GM12878 (cell line): ENCODE data around the gene IQCH. TPM values are rescaled to one million over a fixed set of nuclear protein-coding genes. Genes with fewer than 3 reads are reported as not detected.

Experiments used
- ATAC-seq: fragments of 200-7000 bp; cut with Tn5 transposase; 3 replicates; pipeline ENCODE4 v1.9.1; 2020; ENCODE audit warnings: mild to moderate bottlenecking, moderate library complexity
- BruUV-seq: library from RNA; stranded (reverse); fragments of 400-500 nt; replicated peaks from 2 replicates; lab custom pipeline; 2021; lab: Mats Ljungman, UMichigan
- CTCF ChIA-PET: fragments of 300-600 bp; sonication (Branson Sonifier 250); formaldehyde crosslinking; extraction: SDS; loops from one replicate; lab custom pipeline; 2021; ENCODE audit warnings: inconsistent platforms; lab: Yijun Ruan, JAX
- POLR2A ChIA-PET: fragments of 350-600 bp; formaldehyde crosslinking; extraction: SDS; loops from one replicate; lab custom pipeline; 2021; ENCODE audit warnings: inconsistent platforms; lab: Charles Lee
- RAD21 ChIA-PET: fragments of 300-600 bp; sonication (Branson Sonifier 250); formaldehyde crosslinking; loops from one replicate; lab custom pipeline; 2023; ENCODE audit warnings: antibody characterized with exemption; ENCODE audit not compliant: unreplicated experiment; lab: Charles Lee
- SMC1A ChIA-PET: fragments of 300-600 bp; sonication (Branson Sonifier 250); formaldehyde crosslinking; loops from one replicate; lab custom pipeline; 2023; ENCODE audit not compliant: unreplicated experiment, uncharacterized antibody; lab: Charles Lee
- DNase-seq: peaks from one replicate; pipeline ENCODE4 v3.0.0-alpha.2; 2011; ENCODE audit warnings: low read depth, low spot score
- FAIRE-seq: peaks from 3 replicates; lab custom pipeline; 2011; peaks lifted over from hg19 to GRCh38; lab: Jason Lieb, UNC
- H2AFZ ChIP-seq: 2 replicates; pipeline ENCODE4 v1.6.0; 2011; ENCODE audit warnings: low read depth, low read length, control low read depth; ENCODE audit not compliant: control insufficient read depth
- H3K27ac ChIP-seq: 2 replicates; pipeline ENCODE4 v1.5.1; 2011; ENCODE audit warnings: control low read depth; ENCODE audit not compliant: control insufficient read depth, insufficient read depth
- H3K27me3 ChIP-seq, 2 experiments: replicated peaks in 1 of 2; 2 replicates each; pipeline versions ENCODE4 v1.6.0 to v1.6.1; 2011; ENCODE audit warnings: low read length in 1 of 2; ENCODE audit not compliant: control insufficient read depth in 2 of 2, insufficient read depth in 2 of 2
- H3K36me3 ChIP-seq, 2 experiments: 2 replicates each; pipeline ENCODE4 v1.5.1; 2011; ENCODE audit warnings: low read length in 1 of 2; ENCODE audit not compliant: control insufficient read depth in 2 of 2, insufficient read depth in 2 of 2
- H3K4me1 ChIP-seq: 2 replicates; pipeline ENCODE4 v1.6.1; 2011; ENCODE audit warnings: mild to moderate bottlenecking, low read length, moderate library complexity, mixed read lengths; ENCODE audit not compliant: control insufficient read depth, insufficient read depth
- H3K4me2 ChIP-seq: 2 replicates; pipeline ENCODE4 v1.6.0; 2011; ENCODE audit warnings: control low read depth; ENCODE audit not compliant: control insufficient read depth, insufficient read depth
- H3K4me3 ChIP-seq: fragments of 200-600 bp; sonication (generic); 2 replicates; pipeline ENCODE4 v1.5.1; 2016
- H3K79me2 ChIP-seq: 2 replicates; pipeline ENCODE4 v1.6.0; 2011; ENCODE audit warnings: low read length; ENCODE audit not compliant: control insufficient read depth, insufficient read depth
- H3K9ac ChIP-seq: 2 replicates; pipeline ENCODE4 v1.8.0; 2011; ENCODE audit warnings: low read length, control low read depth, mixed read lengths; ENCODE audit not compliant: control insufficient read depth, insufficient read depth
- H3K9me3 ChIP-seq: replicated peaks from 3 replicates; pipeline ENCODE4 v1.5.1; 2011; ENCODE audit warnings: mild to moderate bottlenecking, low read length; ENCODE audit not compliant: control insufficient read depth, insufficient read depth
- H4K20me1 ChIP-seq: 2 replicates; pipeline ENCODE4 v1.6.0; 2011; ENCODE audit not compliant: control insufficient read depth, insufficient read depth
- CBFB ChIP-seq: IDR thresholded peaks from 2 replicates; pipeline ENCODE4 v1.6.1; 2016; ENCODE audit warnings: antibody characterized with exemption, low read depth
- HDAC6 ChIP-seq: fragments of 200-600 bp; sonication (generic); IDR thresholded peaks from one replicate; pipeline ENCODE4 v1.8.0; 2017; ENCODE audit warnings: antibody characterized with exemption; ENCODE audit not compliant: unreplicated experiment
- IRF4 ChIP-seq: IDR thresholded peaks from 2 replicates; pipeline ENCODE4 v1.6.1; 2011; ENCODE audit warnings: low read depth, low read length
- MEF2A ChIP-seq: IDR thresholded peaks from 2 replicates; pipeline ENCODE4 v1.6.1; 2011; ENCODE audit warnings: low read depth, mild to moderate bottlenecking, low read length, moderate library complexity; ENCODE audit not compliant: insufficient read depth
- MTA3 ChIP-seq: IDR thresholded peaks from 2 replicates; pipeline ENCODE4 v1.6.1; 2012; ENCODE audit warnings: low read length, inconsistent platforms, borderline replicate concordance
- NR2F1 ChIP-seq: fragments of 450-650 bp; conservative IDR thresholded peaks from 2 replicates; pipeline ENCODE4 v1.6.1; 2017; ENCODE audit warnings: mild to moderate bottlenecking
- SIN3A ChIP-seq: IDR thresholded peaks from 2 replicates; pipeline ENCODE4 v1.6.1; 2012; ENCODE audit warnings: low read depth, low read length, improper control_type of control experiment
- SKIL ChIP-seq: fragments of 450-650 bp; IDR thresholded peaks from 2 replicates; pipeline ENCODE4 v1.6.1; 2017; ENCODE audit warnings: mild to moderate bottlenecking, low read depth, inconsistent platforms; ENCODE audit not compliant: poor library complexity, severe bottlenecking
- ZBTB4 ChIP-seq: fragments of 450-650 bp; formaldehyde crosslinking; IDR thresholded peaks from 2 replicates; pipeline ENCODE4 v1.4.0; 2022; ENCODE audit warnings: mild to moderate bottlenecking, moderate library complexity
- WGBS: methylation state at CpG from one replicate; pipeline ENCODE4 v1.1.6; 2016; ENCODE audit warnings: low lambda C conversion rate; ENCODE audit not compliant: insufficient replicate concordance, insufficient coverage; ENCODE audit errors: missing lambda C conversion rate; 5-methylcytosine and 5-hydroxymethylcytosine counted together
- in situ Hi-C: fragments of 300-500 bp; cut with MboI; formaldehyde crosslinking; loops from 9 replicates; pipeline ENCODE4 v1.14.3; 2018; ENCODE audit warnings: mixed read lengths
- intact Hi-C: fragments of 100-400 bp; cut with micrococcal nuclease; formaldehyde crosslinking; loops from one replicate; pipeline ENCODE4 v1.14.2; 2022; ENCODE audit not compliant: unreplicated experiment
- polyA plus RNA-seq, 11 experiments: library from polyadenylated mRNA; depleted of rRNA in 4 of 11; unstranded in 6 of 11; stranded (reverse) in 5 of 11; fragments of >200 nt; fragmentation: Nextera tagmentation in 4 of 11; fragmentation: Illumina TruSeq in 1 of 11; extraction: Ambion mirVana in 4 of 11; extraction: Trizol in 1 of 11; gene quantifications; 1 replicate in 1 of 11; 2 replicates in 10 of 11; pipeline versions ENCODE4 v1.2.1 to v1.2.3, GENCODE V29; 2011 to 2016; ENCODE audit warnings: inconsistent platforms in 2 of 11, missing spikeins in 2 of 11, low read depth in 1 of 11
- total RNA-seq, 4 experiments: library from RNA; depleted of rRNA in 3 of 4; stranded (reverse); fragments of >200 nt in 3 of 4; fragmentation: Illumina TruSeq in 1 of 4; extraction: Trizol in 1 of 4; gene quantifications; 2 replicates each; pipeline versions ENCODE4 v1.2.1 to v1.2.3, GENCODE V29; 2013 to 2021
- TF ChIP-seq, protein P1 (sequence below): fragments of 450-650 bp; IDR thresholded peaks from 2 replicates; pipeline ENCODE4 v1.6.1; 2017; ENCODE audit warnings: mild to moderate bottlenecking

Gene IQCH
- total and polyA plus RNA-seq, 10 of the 15 experiments (the other 5 are each of a cell fraction or from before 2014, with no cell fraction given): 0.29 to 1.3 (median 0.99) TPM

- no peak overlapping the region for H3K4me2 ChIP-seq
- DNase-seq (no peak), ATAC-seq (no peak), FAIRE-seq (no peak)
- in situ Hi-C loops (no loop called here), intact Hi-C loops (no loop called here)
- RAD21 ChIA-PET: no interaction called here
- no peaks in the 10 kb centered on the region for H4K20me1 ChIP-seq
- H3K36me3 ChIP-seq: no peaks in the 10 kb centered on the region
- BruUV-seq: no TSS peak
- no peak overlapping the region for H3K4me3 ChIP-seq
- H3K9ac ChIP-seq: no peak overlapping the region
- H3K4me1 ChIP-seq: no peaks in the 10 kb centered on the region
- H3K79me2 ChIP-seq: no peaks in the 10 kb centered on the region
- CTCF ChIA-PET: interaction anchor here (0.6 to 1.9 kb wide), 2 partner anchors 97 to 502 kb away, joined by 4 to 6 read pairs; no protein-coding TSS in a partner anchor
- H3K9me3 ChIP-seq: no peaks in the 10 kb centered on the region
- 18% methylated on average over 2 of the region's 2 CpGs for WGBS
- H3K27ac ChIP-seq: no peak overlapping the region
- H2AFZ ChIP-seq: no peak overlapping the region
- POLR2A ChIA-PET: interaction anchor here (0.6 kb wide), 1 partner anchor 11 kb away, joined by 3 read pairs; no protein-coding TSS in a partner anchor
- SMC1A ChIA-PET: no interaction called here
- TF ChIP-seq SIN3A (no peak), IRF4 (no peak), MTA3 (no peak), MEF2A (no peak), NR2F1 (no peak), CBFB (no peak), HDAC6 (no peak), ZBTB4 (CRISPR knock-in tag) (no peak), SKIL (no peak)
- TF ChIP-seq, protein P1, sequence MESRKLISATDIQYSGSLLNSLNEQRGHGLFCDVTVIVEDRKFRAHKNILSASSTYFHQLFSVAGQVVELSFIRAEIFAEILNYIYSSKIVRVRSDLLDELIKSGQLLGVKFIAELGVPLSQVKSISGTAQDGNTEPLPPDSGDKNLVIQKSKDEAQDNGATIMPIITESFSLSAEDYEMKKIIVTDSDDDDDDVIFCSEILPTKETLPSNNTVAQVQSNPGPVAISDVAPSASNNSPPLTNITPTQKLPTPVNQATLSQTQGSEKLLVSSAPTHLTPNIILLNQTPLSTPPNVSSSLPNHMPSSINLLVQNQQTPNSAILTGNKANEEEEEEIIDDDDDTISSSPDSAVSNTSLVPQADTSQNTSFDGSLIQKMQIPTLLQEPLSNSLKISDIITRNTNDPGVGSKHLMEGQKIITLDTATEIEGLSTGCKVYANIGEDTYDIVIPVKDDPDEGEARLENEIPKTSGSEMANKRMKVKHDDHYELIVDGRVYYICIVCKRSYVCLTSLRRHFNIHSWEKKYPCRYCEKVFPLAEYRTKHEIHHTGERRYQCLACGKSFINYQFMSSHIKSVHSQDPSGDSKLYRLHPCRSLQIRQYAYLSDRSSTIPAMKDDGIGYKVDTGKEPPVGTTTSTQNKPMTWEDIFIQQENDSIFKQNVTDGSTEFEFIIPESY: no peak
- no peaks in the 10 kb centered on the region for H3K27me3 ChIP-seq
Measured at GRCh38 chr15:67335534-67336222, 81.1 kb downstream of the IQCH start.
